Right renal cortex interstitium (tissue), 3 donors: ENCODE data around the gene SERINC5. TPM values are rescaled to one million over a fixed set of nuclear protein-coding genes. Genes with fewer than 3 reads are reported as not detected.

Experiments used
- DNase-seq, 3 donors: peaks; one replicate each; pipeline ENCODE4 v3.0.0-alpha.2; 2013; ENCODE audit warnings: low read depth in 3 of 3, low spot score in 2 of 3
- polyA plus RNA-seq, 3 donors: library from polyadenylated mRNA; unstranded; fragments of 120-200 nt; gene quantifications; one replicate each; pipeline ENCODE4 v1.2.1, GENCODE V29; 2013; ENCODE audit not compliant: insufficient read length in 3 of 3

Gene SERINC5
- polyA plus RNA-seq, 3 donors: 52.5 to 56.7 (median 55.6) TPM

- DNase-seq: no peak
These were observed 25.4 kb downstream of the SERINC5 start for GRCh38 chr5:80230269-80230992.

GRCh38 chr5:80229902-80230255 is 26.0 kb downstream of the SERINC5 start:
- DNase-seq: no peak

DNA sequence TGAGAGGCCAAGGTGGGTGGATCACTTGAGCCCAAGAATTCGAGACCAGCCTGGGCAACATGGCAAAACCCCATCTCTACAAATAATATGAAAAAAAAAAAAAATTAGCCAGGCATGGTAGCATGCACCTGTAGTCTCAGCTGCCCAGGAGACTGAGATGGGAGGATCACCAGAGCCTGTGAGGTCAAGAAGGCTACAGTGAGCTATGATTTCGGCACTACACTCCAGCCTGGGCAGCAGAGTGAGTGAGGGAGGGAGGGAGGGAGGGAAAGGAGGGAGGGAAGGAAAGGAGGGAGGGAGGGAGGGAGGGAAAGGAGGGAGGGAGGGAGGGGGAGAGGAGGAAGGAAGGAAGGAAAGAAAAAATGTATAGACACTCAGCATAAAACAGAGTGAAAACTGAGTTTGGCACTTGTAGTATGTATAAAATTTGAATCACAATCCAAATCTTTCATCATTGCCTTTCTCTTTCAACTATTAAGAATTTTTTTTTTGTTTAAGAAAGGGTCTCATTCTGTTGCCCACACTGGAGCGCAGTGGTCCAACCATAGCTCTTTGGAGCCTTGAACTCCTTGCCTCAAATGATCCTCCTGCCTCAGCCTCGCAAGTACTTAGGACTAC is 27.8 kb downstream of the SERINC5 start:
- DNase-seq: no peak

GRCh38 chr5:80225934-80226326 is 29.9 kb downstream of the SERINC5 start:
- no peak for DNase-seq

- no peak for DNase-seq
These were observed 30.5 kb downstream of the SERINC5 start for GRCh38 chr5:80225189-80225933.

- no peak for DNase-seq
These were observed 32.3 kb downstream of the SERINC5 start for GRCh38 chr5:80223561-80223960.

DNA sequence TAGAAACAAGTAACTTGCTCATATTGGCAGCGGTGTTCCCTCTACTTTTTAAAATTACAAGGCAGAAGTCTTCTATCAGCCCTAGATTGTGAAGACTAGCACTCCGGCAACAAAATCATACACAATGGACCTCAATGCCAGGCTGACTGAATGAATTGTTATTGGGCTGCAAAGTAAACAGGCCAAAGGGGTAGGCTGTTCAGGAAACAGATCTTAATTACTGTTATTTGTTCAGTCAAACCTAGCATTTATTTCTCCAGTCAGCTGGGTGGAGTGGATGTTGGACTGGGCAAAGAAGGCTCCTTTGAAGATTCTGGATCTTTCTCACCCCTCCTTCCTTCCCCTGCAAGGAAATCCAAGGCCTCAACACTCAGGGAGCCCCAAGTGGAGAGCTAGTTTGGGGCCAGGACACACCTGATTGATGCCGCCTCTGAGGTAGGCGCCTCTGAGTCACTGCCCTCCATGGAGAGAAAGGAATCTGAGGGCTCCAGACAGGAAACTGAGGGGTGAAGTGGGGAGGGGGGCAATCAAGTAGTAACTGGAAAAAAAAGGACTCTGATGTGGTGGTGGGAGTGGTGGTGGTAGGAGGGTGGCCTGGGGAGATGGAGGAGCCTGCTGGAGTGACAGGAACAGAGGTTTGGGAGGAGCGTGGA is 35.5 kb downstream of the SERINC5 start:
- DNase-seq: no peak

DNA sequence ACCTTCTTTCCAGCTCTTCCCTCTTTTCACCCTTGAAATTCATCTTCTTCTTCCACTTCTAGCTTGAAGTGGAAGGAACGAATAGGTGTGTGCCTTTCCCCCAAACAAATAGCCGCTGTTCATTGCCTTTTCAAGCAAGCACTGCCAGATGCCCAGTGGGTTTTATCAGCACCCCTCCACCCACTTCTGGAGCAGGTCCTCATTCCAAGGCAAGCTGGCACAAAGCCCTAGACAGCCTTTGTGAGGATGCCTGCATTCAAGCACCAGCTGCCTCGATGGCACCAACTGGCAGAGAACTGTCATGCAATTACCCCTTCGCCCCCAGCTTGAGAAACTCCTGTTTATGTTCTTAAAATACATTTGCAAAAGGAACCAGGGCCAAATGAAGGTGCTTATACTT is 36.5 kb downstream of the SERINC5 start:
- no peak for DNase-seq

DNA sequence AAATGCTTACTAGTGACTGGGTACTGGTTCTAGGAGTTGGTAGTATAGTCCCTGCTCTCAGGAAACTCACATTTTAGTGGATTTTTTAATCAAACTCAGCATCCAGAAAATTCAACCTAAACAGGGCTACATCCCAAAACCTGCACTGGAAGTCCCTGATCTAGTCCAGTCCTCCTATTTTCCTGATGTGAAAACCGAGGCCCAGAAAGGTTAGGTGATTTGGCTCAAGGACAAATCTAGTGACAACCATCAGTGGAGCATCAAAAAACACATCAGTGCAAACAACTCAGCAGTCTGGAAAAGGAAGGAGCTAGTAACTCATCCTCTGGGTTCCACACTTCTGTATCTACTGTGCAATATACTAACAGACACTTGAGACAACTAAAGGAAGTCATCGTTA is 38.2 kb downstream of the SERINC5 start:
- no peak for DNase-seq

- DNase-seq: no peak
These were observed 38.9 kb downstream of the SERINC5 start for GRCh38 chr5:80216753-80217596.

- DNase-seq: no peak
These were observed 39.8 kb downstream of the SERINC5 start for GRCh38 chr5:80216096-80216495.

- no peak for DNase-seq
These were observed 40.3 kb downstream of the SERINC5 start for GRCh38 chr5:80215523-80215922.

- no peak for DNase-seq
These were observed 42.4 kb downstream of the SERINC5 start for GRCh38 chr5:80213466-80213865.

DNA sequence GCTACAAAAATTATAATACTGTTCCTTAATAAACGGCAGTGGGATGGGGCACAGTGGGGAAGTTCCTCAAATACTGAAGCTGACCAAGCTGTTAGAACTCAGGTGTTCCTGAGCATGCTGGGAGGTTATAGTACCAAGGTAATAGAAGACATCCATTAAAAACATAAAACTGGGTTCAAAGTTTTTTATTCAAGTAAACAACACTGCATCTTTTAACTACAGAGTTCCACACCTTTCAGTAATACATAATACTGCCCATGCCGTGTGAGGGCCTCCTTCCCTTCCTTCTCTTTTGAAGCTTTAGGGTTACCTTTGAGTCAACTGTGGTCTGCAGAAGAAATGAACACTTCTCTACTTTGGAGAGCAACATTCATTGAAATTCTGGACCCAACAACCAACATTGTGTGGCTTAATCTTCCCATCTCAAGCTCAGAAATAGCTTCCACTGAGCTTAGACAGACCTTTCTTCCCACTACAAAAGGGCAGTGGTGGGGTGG is 43.6 kb downstream of the SERINC5 start:
- DNase-seq: no peak

- no peak for DNase-seq
These were observed 44.5 kb downstream of the SERINC5 start for GRCh38 chr5:80211327-80211726.

DNA sequence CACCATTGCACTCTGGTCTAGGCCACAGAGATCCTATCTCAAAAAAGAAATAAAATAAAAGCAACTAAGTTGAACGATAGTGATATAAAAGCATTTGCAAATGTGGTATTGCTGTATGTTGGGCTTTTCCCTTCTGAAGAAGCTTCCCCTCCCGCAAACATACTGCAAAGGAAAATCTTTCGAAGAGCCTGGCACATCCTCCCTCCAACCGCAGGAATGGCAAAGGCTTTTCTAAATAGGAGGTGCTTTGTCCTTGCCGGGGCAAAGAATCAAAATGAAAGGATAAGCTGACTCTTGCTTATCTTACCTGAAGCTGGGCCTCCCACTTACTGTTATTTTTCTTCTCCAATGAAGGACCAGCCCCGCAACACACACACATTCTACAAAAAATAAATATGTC is 45.8 kb downstream of the SERINC5 start:
- no peak for DNase-seq

GRCh38 chr5:80208381-80208780 is 47.5 kb downstream of the SERINC5 start:
- no peak for DNase-seq

GRCh38 chr5:80207832-80208231 is 48.0 kb downstream of the SERINC5 start:
- DNase-seq: no peak

DNA sequence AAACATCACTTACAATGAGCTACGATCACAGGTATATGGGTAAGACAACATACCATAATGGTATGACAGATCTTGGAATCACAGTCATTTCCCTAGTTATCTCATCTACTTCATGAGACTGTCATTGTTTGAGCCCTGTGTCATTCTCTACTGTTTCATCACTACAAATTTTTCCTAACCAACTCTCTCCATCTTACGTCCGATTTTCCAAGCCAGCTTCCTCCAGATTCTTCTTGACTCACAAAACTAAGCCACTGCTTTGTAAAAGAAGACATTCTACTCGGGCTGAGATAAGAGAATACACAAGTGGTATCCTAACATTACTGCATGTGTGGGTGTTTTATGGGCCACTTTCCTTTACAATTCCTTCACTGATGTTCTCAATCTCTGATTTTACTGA is 49.6 kb downstream of the SERINC5 start:
- no peak for DNase-seq

GRCh38 chr5:80205846-80206245 is 50.0 kb downstream of the SERINC5 start:
- DNase-seq: no peak
